Activated CD4-positive, alpha-beta T cell treated with anti-CD3 and anti-CD28 coated beads, Interleukin-2, amount 50 U/mL, for 4 hours (primary cell): ENCODE results near the gene OR1J1.

Experiments used
- DNase-seq, 2 experiments: peaks; one replicate each; pipeline ENCODE4 v3.0.0-alpha.2; 2020

OR1J1 gene, protein sequence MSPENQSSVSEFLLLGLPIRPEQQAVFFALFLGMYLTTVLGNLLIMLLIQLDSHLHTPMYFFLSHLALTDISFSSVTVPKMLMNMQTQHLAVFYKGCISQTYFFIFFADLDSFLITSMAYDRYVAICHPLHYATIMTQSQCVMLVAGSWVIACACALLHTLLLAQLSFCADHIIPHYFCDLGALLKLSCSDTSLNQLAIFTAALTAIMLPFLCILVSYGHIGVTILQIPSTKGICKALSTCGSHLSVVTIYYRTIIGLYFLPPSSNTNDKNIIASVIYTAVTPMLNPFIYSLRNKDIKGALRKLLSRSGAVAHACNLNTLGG

DNA sequence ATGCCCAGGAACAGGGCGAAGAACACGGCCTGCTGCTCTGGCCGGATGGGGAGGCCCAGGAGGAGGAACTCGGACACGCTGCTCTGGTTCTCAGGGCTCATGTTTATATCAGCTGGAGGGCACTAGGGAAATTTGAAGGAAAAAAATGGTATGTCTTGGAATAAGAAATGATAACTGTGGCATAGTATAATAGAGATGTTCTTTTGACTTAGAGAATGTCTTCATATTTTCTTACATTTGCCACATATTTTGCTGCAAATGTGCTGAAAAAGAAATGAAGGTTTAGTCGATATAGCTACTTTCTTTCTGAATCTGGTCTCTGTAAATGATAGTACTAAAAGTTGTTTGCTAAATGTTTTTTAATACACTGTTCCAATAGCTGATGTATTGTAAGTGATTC is at the start of gene OR1J1:
Gene OR1J1, minus strand, starts transcription at position 101 of the 400 bp plus-strand sequence. Its CDS starts 0 bp downstream, at position 101.
- DNase-seq = no peak

DNA sequence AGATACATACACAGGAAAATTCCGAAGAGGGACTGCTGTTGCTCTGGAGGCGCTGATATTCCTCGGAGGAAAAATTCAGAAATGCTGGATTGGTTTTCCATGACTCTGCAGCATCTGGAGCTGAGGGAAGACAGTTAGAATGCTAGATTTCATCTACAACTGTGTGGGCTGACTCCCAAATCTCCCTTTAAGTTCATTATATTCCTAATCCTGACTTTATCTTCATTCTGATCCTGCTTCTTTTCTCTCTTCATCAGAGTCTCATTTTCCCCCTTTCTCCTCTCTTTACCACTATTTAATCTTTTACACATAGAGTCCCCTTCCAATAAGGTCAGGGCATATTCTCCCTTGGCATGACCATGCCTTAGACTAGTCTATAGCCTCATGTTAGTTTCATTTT is 49.5 kb upstream of the OR1J1 start, which contains the start of gene OR1N1:
Gene OR1N1, minus strand, starts transcription at position 101 of the 400 bp plus-strand sequence. Its CDS starts 0 bp downstream, at position 101.
- DNase-seq = no peak

DNA sequence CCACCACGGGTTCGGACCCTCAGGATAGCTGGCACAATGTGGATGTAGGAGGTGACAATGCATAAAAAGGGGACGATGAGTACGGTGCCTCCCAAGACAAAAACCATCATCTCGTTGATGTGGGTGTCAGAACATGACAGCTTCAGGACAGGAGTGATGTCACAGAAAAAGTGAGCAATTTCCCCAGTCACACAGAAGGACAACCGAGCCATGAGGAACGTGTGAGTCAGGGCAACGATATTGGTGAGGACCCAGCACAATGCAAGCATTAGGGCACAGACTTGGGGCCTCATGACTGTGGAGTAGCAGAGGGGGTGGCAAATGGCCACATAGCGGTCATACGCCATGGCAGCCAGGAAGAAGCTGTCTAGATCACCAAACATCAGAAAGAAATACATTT is 48.9 kb upstream of the OR1J1 start:
- DNase-seq = no peak

DNA sequence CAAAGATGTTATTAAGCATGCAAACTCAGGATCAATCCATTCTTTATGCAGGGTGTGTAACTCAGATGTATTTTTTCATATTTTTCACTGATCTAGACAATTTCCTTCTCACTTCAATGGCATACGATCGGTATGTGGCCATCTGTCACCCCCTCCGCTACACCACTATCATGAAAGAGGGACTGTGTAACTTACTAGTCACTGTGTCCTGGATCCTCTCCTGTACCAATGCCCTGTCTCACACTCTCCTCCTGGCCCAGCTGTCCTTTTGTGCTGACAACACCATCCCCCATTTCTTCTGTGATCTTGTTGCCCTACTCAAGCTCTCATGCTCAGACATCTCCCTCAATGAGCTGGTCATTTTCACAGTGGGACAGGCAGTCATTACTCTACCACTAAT is 41.6 kb upstream of the OR1J1 start:
- no peak for DNase-seq

DNA sequence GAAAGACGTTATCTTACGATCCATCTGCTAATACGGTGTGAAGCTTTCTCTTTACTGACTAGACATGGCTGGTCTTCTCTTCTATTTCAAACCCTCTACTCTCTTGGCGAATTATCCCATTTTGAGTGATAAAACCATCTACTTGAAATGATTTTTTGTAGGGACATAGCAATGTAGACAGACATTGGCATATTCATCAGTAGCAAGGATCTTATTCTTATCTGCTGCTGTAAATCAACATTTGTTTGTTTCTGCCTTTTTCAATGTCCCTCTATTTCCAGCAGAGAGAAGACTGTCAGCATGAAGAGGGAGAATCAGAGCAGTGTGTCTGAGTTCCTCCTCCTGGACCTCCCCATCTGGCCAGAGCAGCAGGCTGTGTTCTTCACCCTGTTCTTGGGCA is 41.1 kb upstream of the OR1J1 start, which contains the start of gene OR1J4:
Gene OR1J4, plus strand, starts transcription at position 301 of the 400 bp plus-strand sequence. Its CDS starts 0 bp downstream, at position 301.
- no peak for DNase-seq

DNA sequence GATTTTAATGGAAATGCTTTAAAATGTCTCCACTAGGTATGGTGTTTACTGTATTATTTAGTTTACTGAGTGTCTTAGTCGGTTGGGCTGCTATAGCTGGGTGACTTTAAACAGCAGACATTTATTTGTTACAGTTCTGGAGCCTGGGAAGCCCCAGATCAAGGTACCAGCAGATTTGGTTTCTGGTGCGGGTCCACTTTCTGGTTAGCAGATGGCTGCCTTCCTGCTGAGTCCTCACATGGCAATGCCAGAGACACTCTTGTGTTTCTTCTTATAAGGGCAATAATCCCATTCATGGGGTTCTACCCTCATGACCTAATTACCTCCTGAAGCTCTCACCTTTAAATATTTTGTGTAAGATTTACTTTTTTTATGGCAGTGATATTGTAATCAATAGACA is 40.5 kb upstream of the OR1J1 start:
- DNase-seq = no peak

DNA sequence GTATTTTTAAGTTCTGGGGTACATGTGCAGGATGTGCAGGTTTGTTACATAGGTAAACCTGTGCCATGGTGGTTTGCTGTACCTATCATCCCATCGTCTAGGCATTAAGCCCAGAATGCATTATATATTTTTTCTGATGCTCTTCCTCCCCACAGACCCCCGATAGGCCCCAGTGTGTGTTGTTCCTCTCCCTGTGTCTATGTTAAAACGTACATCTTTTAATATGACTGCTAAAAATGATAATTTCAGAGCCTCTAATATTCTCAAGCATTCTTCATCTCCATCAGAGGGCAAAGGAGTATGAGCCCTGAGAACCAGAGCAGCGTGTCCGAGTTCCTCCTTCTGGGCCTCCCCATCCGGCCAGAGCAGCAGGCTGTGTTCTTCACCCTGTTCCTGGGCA is 32.8 kb upstream of the OR1J1 start, which contains the start of gene OR1J2:
Gene OR1J2, plus strand, starts transcription at position 301 of the 400 bp plus-strand sequence. Its CDS starts 0 bp downstream, at position 301.
- no peak for DNase-seq

DNA sequence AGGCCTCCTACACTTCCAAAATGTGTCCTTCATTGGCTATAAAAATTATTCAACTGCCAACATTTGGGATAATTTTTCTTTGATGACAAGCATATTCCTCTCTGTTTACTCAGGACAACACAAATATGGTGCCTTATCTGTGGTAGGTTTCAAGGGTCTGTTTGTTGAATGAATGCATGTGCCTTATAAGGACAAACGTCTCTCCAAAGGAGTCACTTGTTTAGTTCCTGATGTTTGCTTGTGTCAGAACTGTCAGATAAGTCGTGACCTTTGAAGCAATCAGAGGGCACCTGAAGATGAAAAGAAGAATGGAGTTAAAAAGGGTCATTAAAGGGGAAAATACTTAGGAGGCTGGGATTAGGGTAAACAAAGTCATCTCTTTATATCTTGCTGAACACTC is 29.2 kb upstream of the OR1J1 start:
- no peak for DNase-seq

DNA sequence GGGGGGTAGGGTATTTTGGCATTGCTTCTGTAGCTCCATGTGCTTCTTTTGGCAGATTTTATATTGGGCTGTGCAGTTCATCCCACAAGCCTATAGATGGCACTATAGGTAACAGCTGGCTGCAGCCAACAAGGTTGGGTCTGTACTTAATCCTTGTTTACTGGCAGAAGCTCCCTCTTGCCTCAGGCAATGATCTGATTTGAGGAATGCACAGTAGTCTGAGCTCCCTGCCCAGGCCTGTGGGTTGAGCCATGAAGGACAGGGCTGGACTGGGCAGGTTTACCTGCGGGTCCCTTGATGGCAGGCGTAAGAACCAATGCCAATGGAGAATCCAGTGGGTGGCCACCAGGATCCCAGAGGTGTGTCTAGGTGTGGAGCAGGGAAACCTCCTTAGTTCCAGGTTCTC is 21.2 kb upstream of the OR1J1 start:
- DNase-seq = no peak

DNA sequence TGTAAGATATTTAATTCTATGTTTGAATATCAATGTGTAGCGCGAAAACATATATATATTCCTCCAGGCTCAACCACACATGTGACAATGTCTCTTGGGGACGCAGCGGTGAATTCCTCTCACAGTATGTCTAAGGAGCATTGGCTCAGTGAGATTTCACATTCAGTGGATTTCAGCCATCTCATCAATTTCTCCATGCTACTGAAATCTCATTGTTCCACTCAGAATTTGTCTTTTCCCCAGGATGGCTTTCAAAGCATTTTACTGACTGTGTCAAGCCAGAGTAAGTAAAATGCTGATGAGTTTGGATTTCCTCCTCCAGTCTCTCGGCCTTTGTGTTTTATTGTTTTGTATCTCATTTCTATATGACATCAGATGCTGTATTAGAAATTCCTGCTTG is 1.3 kb upstream of the OR1J1 start:
- no peak for DNase-seq

DNA sequence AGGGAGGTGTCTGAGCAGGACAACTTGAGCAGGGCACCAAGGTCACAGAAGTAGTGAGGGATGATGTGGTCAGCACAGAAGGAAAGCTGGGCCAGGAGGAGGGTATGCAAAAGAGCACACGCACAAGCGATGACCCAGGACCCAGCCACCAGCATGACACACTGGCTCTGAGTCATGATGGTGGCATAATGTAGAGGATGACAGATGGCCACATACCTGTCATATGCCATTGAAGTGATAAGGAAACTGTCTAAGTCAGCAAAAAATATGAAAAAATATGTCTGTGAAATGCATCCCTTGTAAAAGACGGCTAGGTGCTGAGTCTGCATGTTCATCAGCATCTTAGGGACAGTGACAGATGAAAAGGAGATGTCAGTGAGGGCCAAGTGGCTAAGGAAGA is 380 bp downstream of the OR1J1 start:
- DNase-seq = no peak

DNA sequence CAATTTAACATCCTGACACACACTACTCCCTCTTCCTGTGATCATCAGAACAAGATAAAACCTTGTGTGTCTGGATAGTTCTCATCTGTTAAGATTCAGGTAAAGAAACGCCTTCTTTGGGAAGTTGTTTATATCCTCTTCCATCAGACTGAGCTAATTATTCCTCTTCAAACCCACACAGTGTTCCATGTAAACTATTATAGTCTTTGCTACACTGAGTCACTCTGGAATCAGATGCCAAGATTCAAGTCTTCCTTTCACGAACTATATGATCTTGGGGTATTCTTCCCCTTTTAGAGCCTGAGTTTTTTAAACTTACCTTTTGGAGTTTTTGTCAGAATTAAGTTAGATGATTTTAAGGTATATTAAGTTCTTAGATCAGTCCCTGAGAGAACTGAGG is 2.0 kb downstream of the OR1J1 start:
- no peak for DNase-seq

DNA sequence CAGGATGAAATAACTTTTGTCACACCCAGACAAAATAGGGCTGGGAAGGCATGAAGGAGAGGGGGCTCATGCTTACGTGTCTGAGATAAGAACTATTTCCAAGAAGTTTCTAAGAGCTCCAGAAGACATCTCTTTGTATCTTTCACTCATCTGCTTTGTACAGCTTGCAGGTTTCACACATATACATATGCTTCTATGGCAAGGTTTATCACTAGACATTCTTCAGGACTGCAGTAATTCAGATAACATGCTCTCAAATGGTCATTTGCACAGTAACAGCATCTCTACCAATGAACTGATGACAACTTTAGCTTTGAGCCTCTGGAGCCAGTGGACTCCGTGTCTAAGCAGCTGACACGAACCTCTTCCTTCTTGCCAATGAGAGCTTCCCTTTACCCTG is 3.2 kb downstream of the OR1J1 start:
- no peak for DNase-seq

DNA sequence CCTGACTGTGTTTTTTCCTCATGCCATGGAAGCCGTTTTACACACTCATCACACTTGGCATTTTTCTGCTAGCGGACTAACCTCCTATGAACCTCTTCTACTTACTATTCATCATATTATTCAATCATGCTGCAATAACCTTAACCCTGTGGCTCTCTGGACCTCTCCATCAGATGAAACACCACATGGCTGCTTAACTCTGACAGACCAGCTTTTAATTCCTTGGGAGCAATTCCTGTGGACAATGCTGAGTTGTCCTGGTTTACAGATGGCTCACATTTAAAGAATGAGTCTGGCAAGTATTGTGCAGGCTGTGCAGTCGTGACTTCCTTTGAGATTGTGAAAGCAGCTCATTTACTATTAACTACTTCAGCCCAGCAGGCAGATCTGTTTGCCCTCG is 9.0 kb downstream of the OR1J1 start:
- no peak for DNase-seq

DNA sequence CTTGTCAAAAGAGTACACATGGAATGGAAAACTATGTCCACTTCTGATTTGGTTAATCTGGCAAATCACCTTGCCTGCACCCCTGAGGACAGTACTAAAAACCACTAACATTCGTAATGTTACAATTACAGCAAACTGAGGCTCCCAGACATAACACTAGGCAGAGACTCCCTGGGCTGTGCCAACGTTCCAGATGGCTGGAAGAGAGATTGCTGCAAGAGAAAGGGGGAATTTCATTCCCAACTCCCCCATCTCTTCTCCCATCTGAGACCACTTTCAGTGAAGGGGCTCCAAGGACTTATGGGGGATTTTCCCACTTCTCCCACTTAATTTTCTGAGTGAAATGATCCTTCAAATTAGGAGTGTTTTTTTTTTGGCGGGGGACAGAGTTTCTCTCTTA is 11.3 kb downstream of the OR1J1 start:
- DNase-seq = no peak

DNA sequence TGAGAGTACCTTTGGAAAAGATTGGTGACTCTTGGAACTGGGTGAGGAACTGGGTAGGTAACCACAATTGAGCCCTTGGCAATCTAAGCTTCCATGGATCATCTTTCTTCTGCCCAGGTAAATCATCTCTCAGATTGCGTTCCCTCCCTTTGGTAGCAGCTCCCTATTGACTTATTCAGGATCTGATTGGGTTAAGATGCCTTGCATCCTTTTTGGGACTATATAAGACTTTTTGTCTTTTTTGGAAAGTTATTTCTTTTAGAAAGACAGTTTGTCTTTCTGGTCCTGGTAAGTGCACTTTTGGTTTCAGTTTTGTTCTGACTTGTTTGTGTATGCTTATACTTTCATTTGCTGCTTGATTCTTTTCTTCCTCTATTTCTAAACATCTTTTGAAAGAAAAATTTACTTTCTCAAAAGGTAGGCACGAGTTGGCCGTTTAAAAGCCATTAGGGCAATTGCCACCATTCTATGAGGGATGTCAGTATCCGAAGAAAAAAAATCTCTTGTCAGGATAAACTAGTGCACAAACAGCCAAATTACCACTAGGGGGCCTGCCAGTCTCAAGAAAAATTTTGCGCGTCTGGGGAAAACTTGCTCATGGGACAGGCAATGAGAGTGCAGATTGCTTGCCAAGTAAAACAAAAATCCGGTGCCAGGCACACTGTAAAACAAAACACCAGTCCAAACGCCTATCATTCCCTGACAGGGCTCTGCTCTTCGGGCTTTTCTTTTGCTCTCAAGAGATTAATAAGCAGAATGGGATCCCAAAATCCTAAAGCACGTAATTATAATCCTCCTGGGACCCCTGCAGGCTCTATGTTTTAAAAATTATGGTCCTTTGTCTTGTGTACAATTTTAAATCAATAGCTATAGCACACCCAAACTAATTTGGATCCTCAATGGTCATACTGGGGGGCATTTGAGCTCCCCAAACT is 12.8 kb downstream of the OR1J1 start:
- peak; percentile 56 to 59 for DNase-seq

DNA sequence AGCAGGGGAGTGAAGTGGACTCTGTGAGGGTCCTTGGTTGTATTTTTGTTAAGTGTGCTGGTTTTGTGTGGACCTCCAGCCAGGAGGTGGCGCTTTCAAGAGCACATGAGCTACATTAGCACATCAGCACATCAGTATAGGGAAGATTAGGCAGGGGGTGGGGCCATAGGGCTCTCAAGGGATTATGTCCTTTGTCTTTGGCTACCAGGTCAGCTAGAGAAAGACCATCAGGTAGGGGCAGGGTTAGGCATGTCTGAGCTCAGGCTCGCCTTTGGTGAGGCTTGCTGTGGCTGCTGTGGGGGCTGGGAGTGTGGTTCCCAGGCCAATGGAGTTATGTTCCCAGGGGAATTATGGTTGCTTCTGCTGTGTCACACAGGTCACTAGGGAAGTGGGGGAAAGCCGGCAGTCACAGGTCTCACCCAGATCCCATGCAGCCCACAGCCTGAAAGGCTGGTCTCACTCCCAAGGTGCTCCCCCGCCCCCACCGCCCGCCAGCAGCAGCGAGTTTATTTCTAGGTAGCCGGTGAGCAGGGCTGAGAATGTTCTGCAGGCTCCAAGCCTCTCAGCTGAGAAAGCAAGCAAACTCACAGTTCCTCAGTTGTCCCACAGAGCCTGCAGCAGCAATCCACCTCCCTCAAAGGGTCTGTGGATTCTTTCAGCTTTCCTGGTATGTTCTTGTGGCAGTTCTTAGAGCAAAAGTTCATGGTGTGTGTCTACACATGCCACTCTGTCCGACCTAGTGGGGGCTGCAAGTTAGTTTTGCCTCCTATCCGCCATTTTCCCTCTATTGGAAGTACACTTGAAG is 13.7 kb downstream of the OR1J1 start:
- DNase-seq = peak in 1 of 2 experiments; percentile 2

DNA sequence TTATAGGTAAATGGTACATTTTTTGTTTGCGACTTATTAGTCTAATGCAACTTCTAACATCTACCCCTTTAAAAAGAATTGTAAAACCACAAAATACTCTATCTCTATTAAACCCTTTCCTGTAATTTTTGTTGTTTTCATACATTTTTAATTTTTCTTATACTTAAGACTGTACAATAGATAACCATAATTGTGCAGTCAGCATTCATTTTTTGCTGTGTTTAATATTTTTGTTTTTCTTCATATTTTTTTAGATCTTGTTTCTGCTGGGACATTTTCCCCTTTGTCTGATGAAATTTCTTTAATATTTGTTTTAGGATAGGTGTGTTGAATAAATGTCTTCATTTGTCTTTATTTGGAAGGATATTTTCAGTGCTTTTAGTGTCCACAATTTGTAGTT is 19.9 kb downstream of the OR1J1 start:
- no peak for DNase-seq

DNA sequence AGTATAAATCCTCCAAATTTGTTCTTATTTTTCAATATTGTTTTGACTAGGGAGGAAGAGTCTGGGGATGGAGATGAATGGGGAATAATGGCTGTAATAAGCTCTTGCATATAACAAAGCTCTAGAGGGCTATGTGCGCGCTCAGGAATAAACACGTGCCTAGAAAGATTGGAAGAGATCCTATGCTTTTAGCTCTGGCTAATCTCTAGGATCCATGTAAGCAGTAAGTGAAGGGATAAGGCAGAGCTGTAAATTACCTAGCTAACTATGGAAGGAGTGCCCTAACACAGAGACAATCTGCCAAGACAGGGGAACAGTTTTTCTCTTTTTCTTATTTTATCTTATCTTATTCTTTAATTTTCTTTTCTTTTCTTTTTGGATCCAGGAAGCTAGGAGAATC is 21.6 kb downstream of the OR1J1 start:
- DNase-seq = no peak

DNA sequence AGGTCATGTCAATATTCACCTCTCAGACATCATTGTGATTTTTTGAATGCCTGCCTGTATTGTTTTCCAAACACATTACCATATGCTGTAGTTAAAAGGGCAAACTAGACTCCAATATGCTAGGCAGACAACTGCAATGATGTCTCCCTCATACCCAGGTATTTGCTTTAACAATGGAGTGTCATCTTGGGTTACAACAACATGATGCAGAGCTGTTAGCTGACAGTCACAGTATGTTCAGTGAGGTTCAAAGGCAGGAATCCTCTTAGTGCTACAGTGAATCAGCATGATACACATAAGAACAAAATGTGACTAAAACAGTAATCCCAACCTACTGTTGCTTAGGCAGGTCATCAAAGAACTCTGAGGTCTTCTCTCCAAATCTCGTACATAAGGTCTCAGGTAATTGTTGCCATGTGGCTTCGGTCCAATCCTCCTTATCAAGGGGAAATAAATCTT is 24.0 kb downstream of the OR1J1 start:
- no peak for DNase-seq

DNA sequence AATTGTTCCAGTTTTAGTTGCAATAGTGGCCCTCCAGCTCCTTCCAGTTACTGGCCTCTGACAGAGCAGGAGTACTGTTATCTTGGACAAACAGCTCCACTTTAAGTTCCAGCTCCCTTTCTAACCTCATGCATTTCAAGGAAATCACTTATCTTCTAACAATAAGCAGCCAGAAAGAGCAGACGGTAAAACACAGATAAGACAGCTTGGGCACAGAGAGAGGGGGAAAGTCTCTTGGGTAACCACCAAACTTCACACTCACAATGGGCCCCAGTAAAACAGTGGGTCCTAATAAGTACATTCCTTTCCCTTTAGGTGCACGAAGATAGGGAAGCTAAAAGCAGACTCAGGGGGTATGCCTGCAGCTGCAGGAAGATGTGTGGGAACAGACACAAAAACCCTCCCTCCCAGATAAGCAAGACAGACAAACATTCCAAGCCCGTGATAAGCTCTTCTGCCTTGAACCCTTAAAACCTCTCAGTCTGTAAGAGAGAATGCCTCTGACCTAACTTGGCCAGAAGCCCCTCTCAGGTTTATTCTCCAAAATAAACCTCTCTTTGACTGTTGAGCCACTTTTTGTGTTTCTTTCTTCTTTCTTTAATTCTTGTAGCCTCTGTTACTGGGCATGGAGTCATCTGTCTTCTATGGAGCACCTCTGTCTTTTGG is 30.8 kb downstream of the OR1J1 start:
- no peak for DNase-seq

DNA sequence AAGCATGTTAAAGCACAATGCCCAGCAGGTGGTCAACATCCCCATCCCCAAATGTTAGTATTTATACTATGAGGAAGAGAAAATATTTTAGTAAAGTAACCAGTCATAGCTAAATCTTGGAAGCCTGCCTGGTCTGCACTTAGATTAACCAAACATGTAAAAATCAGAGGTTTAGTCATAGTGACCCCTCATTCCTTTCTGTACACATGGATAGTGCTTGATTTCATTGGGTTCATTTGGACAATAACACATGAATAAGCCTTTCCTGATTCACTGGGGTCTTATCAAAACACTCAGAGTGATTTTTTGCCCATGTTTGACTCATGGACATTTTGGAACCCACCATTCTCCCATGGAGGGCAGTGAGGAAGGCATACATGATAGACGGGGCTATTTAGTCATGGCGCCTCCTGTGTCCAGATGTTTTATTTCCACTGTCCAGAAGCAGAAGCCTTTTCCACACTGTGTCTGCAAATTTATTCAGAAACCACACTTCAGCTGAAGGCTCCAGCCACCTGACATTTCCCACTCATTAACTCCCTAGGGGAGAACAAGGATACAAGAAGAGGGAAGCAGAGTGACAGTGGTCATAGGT is 32.5 kb downstream of the OR1J1 start:
- DNase-seq = no peak
